NCI-H1436 (cell line): ENCODE data around the gene IDH3G.
"Not testable (repeated sequence)": the region's sequence is repeated elsewhere in the genome, so short reads cannot be mapped to it uniquely, and the experiment has no call there.

ENCODE experiments used
- DNase-seq: peaks from one replicate; lab custom pipeline; 2025; lab: John Stamatoyannopoulos, UW

The IDH3G gene

GRCh38 chrX:153761863-153762262 lies 32.3 kb downstream of the IDH3G start:
- no peak for DNase-seq

- DNase-seq, result no peak
Measured at GRCh38 chrX:153755136-153755535, 39.0 kb downstream of the IDH3G start.

- no peak for DNase-seq
Measured at GRCh38 chrX:153750127-153750774, 43.9 kb downstream of the IDH3G start.

GRCh38 chrX:153749017-153749416 lies 45.2 kb downstream of the IDH3G start:
- DNase-seq, result not testable (repeated sequence)

GRCh38 chrX:153746991-153747390 lies 47.2 kb downstream of the IDH3G start:
- DNase-seq, result not testable (repeated sequence)

- no peak for DNase-seq
Measured at GRCh38 chrX:153746359-153746758, 47.8 kb downstream of the IDH3G start.

GRCh38 chrX:153745067-153745433 lies 49.1 kb downstream of the IDH3G start:
- DNase-seq, result not testable (repeated sequence)

GRCh38 chrX:153744210-153745066 lies 49.7 kb downstream of the IDH3G start:
- DNase-seq, result peak; percentile 67

GRCh38 chrX:153743468-153744209 lies 50.5 kb downstream of the IDH3G start:
- DNase-seq, result peak; percentile 80

GRCh38 chrX:153742796-153743467 lies 51.2 kb downstream of the IDH3G start:
- DNase-seq, result not testable (repeated sequence)

GRCh38 chrX:153742111-153742510 lies 52.1 kb downstream of the IDH3G start:
- DNase-seq, result not testable (repeated sequence)

- DNase-seq, result no peak
Measured at GRCh38 chrX:153741446-153741845, 52.7 kb downstream of the IDH3G start.

- DNase-seq, result no peak
Measured at GRCh38 chrX:153740631-153741222, 53.4 kb downstream of the IDH3G start.

GRCh38 chrX:153739754-153740486 lies 54.3 kb downstream of the IDH3G start:
- DNase-seq, result no peak

- DNase-seq, result no peak
Measured at GRCh38 chrX:153738056-153738605, 56.0 kb downstream of the IDH3G start.

- no peak for DNase-seq
Measured at GRCh38 chrX:153736871-153737441, 57.2 kb downstream of the IDH3G start.

GRCh38 chrX:153736071-153736820 lies 57.9 kb downstream of the IDH3G start:
- DNase-seq, result no peak
